IPS-18a (cell line): ENCODE results near the gene PCDHGA8.

ENCODE experiments used
- H3K27ac ChIP-seq: one replicate; pipeline ENCODE4 v1.5.1; 2013; ENCODE audit warnings: low read length
- H3K27me3 ChIP-seq: one replicate; pipeline ENCODE4 v1.6.1; 2013; ENCODE audit warnings: mild to moderate bottlenecking, low read length; ENCODE audit not compliant: control insufficient read depth, insufficient read depth
- H3K36me3 ChIP-seq: one replicate; pipeline ENCODE4 v1.6.1; 2013; ENCODE audit warnings: low read depth, low read length; ENCODE audit not compliant: control insufficient read depth
- H3K4me1 ChIP-seq: one replicate; pipeline ENCODE4 v1.6.1; 2013; ENCODE audit warnings: low read depth, low read length; ENCODE audit not compliant: control insufficient read depth
- H3K4me3 ChIP-seq: one replicate; pipeline ENCODE4 v1.5.1; 2013; ENCODE audit warnings: low read length
- H3K9ac ChIP-seq: one replicate; pipeline ENCODE4 v1.6.1; 2013; ENCODE audit warnings: mild to moderate bottlenecking, low read length, moderate library complexity
- H3K9me3 ChIP-seq: one replicate; pipeline ENCODE4 v1.6.1; 2013; ENCODE audit warnings: low read depth, low read length; ENCODE audit not compliant: control insufficient read depth

The PCDHGA8 gene

DNA sequence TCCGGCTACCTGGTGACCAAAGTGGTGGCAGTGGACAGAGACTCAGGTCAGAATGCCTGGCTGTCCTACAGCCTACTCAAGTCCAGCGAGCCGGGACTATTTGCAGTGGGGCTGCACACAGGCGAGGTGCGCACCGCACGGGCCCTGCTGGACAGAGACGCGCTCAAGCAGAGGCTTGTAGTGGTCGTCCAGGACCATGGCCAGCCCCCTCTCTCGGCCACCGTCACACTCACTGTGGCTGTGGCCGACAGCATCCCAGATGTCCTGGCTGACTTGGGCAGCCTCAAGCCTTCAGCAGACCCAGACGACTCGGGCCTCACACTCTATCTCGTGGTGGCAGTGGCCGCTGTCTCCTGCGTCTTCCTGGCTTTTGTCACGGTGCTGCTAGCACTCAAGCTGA, 35.5 kb upstream of the PCDHGA8 start:
- Histone ChIP-seq H3K4me1 (no peaks in the 10 kb centered on the region), H3K36me3 (no peaks in the 10 kb centered on the region), H3K9me3 (peaks cover 34% of the 10 kb centered on the region)

DNA sequence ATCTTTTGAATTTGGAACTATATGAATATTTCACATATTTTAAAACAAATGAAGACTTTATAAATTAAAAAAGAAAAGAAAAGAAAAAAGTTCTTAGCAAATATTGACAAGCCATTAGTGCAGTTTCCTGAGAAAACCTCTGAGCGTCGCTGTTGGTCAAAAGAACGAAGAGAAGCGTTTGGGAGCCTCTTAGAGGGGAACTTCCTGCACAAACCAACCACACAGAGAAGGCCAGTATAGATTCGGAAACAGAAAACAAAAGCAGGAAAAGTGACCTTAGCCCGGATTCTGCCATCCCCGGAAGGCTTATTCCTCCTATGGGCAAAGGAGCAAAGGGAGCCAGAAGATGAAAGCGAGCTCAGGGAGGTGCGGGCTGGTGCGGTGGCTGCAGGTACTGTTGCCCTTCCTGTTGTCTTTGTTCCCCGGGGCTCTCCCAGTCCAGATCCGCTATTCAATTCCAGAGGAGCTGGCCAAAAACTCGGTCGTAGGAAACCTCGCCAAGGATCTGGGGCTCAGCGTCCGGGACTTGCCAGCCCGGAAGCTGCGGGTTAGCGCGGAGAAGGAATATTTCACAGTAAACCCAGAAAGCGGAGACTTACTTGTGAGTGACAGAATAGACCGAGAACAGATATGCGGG, 32.5 kb upstream of the PCDHGA8 start, which contains the start of gene PCDHGB2:
Gene PCDHGB2 (plus strand): TSS at position 205 of the 637 bp plus-strand sequence. CDS start 142 bp downstream, at position 347.
- Histone ChIP-seq H3K27ac (no peak within 1 kb of the TSS), H3K27me3 (no peaks in the 10 kb centered on the region), H3K4me1 (no peaks in the 10 kb centered on the region), H3K9me3 (peaks cover 29% of the 10 kb centered on the region), H3K4me3 (no peak within 1 kb of the TSS), H3K9ac (no peak within 1 kb of the TSS), H3K36me3 (no peaks in the 10 kb centered on the region)

More for the DNA sequence above, 35.5 kb upstream of the PCDHGA8 start:
- H3K27ac ChIP-seq = no peak overlapping the region
- H3K9ac ChIP-seq = no peak overlapping the region
- no peaks in the 10 kb centered on the region for H3K27me3 ChIP-seq
- no peak overlapping the region for H3K4me3 ChIP-seq

DNA sequence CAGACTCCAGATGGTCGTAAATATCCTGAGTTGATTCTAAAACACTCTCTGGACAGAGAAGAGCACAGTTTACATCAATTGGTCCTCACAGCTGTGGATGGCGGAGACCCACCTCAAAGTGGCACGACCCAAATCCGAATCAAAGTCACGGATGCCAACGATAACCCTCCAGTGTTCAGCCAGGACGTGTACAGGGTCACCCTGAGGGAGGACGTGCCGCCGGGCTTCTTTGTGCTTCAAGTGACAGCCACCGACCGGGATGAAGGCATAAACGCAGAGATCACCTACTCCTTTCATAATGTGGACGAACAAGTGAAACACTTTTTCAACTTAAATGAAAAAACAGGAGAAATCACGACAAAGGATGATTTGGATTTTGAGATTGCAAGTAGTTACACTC, 31.7 kb upstream of the PCDHGA8 start:
- H3K9me3 ChIP-seq = peaks cover 34% of the 10 kb centered on the region
- H3K4me3 ChIP-seq = no peak overlapping the region
- no peaks in the 10 kb centered on the region for H3K36me3 ChIP-seq

DNA sequence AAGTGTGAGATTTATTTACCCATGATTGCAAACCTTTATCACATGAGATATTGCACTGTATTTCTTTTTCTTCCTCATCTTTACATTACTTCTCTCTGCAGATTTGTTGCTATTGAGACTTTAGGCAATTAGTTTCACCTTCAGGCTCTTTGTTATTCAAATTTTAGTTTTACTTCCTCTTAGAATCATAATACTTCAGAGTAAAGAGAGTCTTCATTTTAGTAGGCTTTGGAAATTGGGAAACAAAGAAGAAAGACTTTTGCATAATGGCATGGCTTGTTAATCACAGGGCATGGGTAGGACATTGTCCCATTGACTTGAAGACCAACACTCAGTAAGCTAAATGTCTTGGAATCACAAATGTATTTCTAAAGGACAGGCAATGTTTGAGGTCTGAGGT, 29.7 kb upstream of the PCDHGA8 start:
- Histone ChIP-seq H3K9ac (no peak overlapping the region), H3K27me3 (no peaks in the 10 kb centered on the region), H3K36me3 (no peaks in the 10 kb centered on the region), H3K4me1 (no peaks in the 10 kb centered on the region), H3K9me3 (peaks cover 38% of the 10 kb centered on the region), H3K4me3 (no peak overlapping the region), H3K27ac (no peak overlapping the region)

More for the DNA sequence above, 31.7 kb upstream of the PCDHGA8 start:
- Histone ChIP-seq H3K27me3 (no peaks in the 10 kb centered on the region), H3K27ac (no peak overlapping the region), H3K4me1 (no peaks in the 10 kb centered on the region), H3K9ac (no peak overlapping the region)

DNA sequence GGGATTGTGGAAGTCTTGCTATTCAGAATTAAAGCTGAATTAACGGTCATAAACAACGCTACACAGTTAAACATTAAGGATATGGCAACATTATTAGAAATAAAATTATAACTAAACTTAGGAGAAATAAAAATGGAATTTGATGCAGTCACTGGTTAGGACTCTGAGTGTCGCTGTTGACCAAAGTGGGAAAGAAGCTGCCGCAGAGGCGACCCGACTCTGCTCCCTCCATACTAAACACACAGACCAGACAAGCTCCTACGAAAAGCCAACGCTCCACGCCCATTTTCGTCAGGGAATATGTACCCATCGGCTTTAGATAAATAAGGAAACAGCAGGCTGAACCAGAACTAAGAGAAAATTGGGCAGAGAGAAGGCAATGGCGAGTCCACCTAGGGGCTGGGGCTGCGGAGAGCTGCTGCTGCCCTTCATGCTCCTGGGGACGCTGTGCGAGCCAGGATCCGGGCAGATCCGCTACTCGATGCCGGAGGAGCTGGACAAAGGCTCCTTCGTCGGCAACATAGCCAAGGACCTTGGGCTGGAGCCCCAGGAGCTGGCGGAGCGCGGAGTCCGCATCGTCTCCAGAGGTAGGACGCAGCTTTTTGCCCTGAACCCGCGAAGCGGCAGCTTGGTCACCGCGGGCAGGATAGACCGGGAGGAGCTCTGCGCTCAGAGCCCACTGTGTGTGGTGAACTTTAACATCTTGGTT, 28.3 kb upstream of the PCDHGA8 start, which contains the start of gene PCDHGA5:
Gene PCDHGA5 (plus strand): TSS at position 211 of the 709 bp plus-strand sequence. CDS start 169 bp downstream, at position 380.
- no peaks in the 10 kb centered on the region for H3K36me3 ChIP-seq
- H3K9me3 ChIP-seq = peaks cover 35% of the 10 kb centered on the region
- H3K4me3 ChIP-seq = no peak within 1 kb of the TSS
- no peaks in the 10 kb centered on the region for H3K4me1 ChIP-seq
- no peaks in the 10 kb centered on the region for H3K27me3 ChIP-seq
- H3K9ac ChIP-seq = no peak within 1 kb of the TSS
- no peak within 1 kb of the TSS for H3K27ac ChIP-seq

DNA sequence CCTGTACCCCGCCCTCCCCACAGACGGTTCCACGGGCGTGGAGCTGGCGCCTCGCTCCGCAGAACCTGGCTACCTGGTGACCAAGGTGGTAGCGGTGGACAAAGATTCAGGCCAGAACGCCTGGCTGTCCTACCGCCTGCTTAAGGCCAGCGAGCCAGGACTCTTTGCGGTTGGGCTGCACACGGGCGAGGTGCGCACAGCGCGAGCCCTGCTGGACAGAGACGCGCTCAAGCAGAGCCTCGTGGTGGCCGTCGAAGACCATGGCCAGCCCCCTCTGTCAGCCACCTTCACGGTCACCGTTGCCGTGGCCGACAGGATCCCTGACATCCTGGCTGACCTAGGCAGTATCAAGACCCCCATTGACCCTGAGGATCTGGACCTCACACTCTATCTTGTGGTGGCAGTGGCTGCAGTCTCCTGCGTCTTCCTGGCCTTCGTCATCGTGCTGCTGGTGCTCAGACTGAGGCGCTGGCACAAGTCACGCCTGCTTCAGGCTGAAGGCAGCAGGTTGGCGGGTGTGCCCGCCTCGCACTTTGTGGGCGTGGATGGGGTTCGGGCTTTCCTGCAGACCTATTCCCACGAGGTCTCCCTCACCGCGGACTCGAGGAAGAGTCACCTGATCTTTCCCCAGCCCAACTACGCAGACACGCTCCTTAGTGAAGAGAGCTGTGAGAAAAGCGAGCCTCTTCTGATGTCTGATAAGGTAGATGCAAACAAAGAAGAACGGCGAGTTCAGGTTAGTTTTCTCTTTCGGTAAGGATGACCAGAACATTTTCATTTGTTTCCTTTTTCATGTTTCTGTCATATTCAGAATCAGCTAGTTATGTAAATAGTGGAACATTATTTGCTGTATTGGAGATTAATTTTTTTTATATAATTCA, 26.2 kb upstream of the PCDHGA8 start:
- no peak overlapping the region for H3K9ac ChIP-seq
- no peaks in the 10 kb centered on the region for H3K4me1 ChIP-seq
- no peak overlapping the region for H3K4me3 ChIP-seq
- H3K27me3 ChIP-seq = no peaks in the 10 kb centered on the region
- no peaks in the 10 kb centered on the region for H3K36me3 ChIP-seq
- no peak overlapping the region for H3K27ac ChIP-seq
- peaks cover 25% of the 10 kb centered on the region for H3K9me3 ChIP-seq

DNA sequence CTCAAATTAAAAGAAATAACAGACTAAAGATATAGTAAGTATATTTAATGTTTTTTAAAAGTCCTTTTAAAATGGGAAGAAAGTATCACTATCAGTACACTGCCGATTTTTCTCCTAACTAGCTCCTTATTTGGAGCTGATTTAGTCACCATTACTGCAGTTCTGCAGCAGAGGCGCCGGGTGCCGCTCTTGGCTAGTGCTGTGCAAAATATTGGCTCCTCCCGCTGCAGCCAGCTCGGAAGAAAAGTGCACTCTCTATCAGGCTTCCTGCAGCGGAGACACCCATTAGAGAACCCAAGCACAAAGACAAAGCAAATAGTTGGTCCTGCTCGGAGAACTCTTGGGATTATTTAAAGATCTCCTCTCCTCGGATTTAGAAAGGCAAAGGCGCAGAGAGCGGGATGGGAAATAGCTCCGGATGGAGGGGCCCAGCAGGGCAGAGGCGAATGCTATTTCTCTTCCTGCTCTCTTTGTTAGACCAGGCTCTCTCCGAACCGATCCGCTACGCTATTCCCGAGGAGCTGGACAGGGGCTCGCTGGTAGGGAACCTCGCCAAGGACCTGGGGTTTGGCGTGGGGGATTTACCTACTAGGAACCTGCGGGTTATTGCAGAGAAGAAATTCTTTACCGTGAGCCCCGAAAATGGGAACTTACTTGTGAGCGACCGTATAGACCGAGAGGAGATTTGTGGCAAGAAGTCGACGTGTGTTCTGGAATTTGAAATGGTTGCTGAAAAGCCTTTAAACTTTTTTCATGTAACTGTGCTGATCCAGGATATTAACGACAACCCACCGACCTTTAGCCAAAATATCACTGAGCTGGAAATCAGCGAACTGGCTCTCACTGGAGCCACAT, 22.2 kb upstream of the PCDHGA8 start, which contains the start of gene PCDHGB3:
Gene PCDHGB3 (plus strand): TSS at position 249 of the 855 bp plus-strand sequence. CDS start 153 bp downstream, at position 402.
- Histone ChIP-seq H3K36me3 (no peaks in the 10 kb centered on the region), H3K9ac (no peak within 1 kb of the TSS), H3K27me3 (no peaks in the 10 kb centered on the region), H3K9me3 (peaks cover 26% of the 10 kb centered on the region), H3K4me3 (no peak within 1 kb of the TSS), H3K4me1 (no peaks in the 10 kb centered on the region), H3K27ac (no peak within 1 kb of the TSS)

DNA sequence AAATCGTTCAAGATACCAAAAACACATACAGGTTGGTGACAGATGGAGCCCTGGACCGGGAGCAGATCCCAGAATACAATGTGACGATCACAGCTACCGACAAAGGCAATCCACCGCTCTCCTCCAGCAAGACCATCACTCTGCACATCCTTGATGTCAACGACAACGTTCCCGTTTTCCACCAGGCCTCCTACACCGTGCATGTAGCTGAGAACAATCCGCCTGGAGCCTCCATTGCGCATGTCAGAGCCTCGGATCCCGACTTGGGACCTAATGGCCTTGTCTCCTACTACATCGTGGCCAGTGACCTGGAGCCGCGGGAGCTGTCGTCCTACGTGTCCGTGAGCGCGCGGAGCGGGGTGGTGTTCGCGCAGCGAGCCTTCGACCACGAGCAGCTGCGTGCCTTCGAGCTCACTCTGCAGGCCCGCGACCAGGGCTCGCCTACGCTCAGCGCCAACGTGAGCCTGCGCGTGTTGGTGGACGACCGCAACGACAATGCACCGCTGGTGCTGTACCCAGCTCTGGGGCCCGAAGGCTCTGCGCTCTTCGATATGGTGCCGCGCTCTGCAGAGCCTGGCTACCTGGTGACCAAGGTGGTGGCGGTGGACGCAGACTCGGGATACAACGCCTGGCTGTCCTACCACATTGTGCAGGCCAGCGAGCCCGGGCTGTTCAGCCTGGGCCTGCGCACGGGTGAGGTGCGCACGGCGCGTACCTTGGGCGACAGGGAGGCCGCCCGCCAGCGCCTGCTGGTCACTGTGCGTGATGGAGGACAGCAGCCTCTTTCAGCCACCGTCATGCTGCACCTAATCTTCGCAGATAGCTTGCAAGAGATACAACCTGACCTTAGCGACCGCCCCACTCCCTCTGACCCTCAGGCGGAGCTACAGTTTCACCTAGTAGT, 20.6 kb upstream of the PCDHGA8 start:
- H3K9me3 ChIP-seq = peaks cover 17% of the 10 kb centered on the region
- H3K9ac ChIP-seq = no peak overlapping the region
- H3K27me3 ChIP-seq = no peaks in the 10 kb centered on the region
- no peak overlapping the region for H3K27ac ChIP-seq
- H3K36me3 ChIP-seq = no peaks in the 10 kb centered on the region
- H3K4me3 ChIP-seq = no peak overlapping the region
- H3K4me1 ChIP-seq = no peaks in the 10 kb centered on the region

DNA sequence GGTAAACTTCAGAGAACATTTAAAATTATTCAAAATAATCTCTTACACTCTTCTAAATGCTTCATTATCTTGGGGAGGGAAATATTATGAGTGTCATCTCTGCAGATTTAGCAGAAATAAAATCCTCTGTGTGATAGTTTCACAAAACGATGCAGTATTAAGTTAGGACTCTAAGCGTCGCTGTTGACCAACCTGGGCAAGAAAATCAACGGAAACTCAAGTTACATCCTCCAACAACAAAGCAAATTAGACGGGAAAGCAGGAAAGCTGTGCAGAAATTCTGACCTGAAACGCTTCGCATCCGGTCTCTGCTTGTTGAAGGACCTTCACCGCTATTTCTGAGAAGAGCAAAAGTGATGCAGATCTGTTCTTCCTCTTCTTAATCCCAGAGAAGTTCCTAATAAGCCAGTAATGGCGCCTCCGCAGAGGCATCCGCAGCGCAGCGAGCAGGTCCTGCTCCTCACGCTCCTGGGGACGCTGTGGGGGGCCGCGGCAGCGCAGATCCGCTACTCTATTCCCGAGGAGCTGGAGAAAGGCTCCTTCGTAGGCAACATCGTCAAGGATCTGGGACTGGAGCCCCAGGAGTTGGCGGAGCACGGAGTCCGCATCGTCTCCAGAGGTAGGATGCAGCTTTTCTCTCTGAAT, 18.6 kb upstream of the PCDHGA8 start, which contains the start of gene PCDHGA6:
Gene PCDHGA6 (plus strand): TSS at position 219 of the 645 bp plus-strand sequence. CDS start 193 bp downstream, at position 412.
- Histone ChIP-seq H3K36me3 (no peaks in the 10 kb centered on the region), H3K27me3 (no peaks in the 10 kb centered on the region), H3K9ac (no peak within 1 kb of the TSS), H3K4me3 (no peak within 1 kb of the TSS), H3K4me1 (no peaks in the 10 kb centered on the region), H3K9me3 (peaks cover 13% of the 10 kb centered on the region), H3K27ac (no peak within 1 kb of the TSS)
